C4-2B (cell line): ENCODE results near the gene CBX2.

Experiments
- CTCF ChIP-seq: fragments of 450-650 bp; conservative IDR thresholded peaks from 2 replicates; pipeline ENCODE4 v1.5.1; 2017; ENCODE audit warnings: mild to moderate bottlenecking
- ZFX ChIP-seq: fragments of 450-650 bp; IDR thresholded peaks from 2 replicates; pipeline ENCODE4 v1.6.1; 2017

GRCh38 chr17:79742589-79742918, 35.4 kb upstream of the CBX2 start:
- TF ChIP-seq CTCF (no peak), ZFX (no peak)
